ENCODE data around the gene GPR135. TPM values are rescaled to one million over a fixed set of nuclear protein-coding genes. Genes with fewer than 3 reads are reported as not detected.

Gene GPR135
- total RNA-seq, 1 experiment from 2014 or later, result 0.71 TPM

DNA sequence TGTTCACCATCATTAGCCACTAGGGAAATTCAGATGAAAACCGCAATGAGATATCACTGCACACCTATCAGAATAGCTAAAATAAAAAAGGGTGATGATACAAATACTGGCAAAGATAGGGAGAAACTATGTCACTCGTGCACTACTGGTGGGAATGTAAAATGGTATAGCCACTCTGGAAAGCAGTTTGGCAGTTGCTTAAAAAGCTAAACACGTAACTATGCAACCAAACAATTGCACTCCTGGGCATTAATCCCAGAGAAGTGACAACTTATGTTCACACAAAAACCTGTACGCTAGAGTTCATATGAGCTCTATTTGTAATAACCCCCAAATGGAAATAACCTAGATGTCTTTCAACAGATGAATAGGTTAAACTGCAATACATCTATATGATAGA is 35.4 kb downstream of the GPR135 start:
- no peak for DNase-seq (ENCODE audit: low read depth)
- in situ Hi-C loops (cut with HindIII; ENCODE audit: low pct_unique_long_range_greater_than_20kb, low sequenced_read_pairs), result no loop called here

GRCh38 chr14:59428581-59429012 is 36.6 kb downstream of the GPR135 start:
- DNase-seq (ENCODE audit: low read depth), result no peak
- in situ Hi-C loops (cut with HindIII; ENCODE audit: low pct_unique_long_range_greater_than_20kb, low sequenced_read_pairs), result no loop called here

GRCh38 chr14:59427653-59428580 is 37.3 kb downstream of the GPR135 start:
- no peak for DNase-seq (ENCODE audit: low read depth)

GRCh38 chr14:59425322-59425935 is 39.8 kb downstream of the GPR135 start:
- no peak for DNase-seq (ENCODE audit: low read depth)
- in situ Hi-C loops (cut with HindIII; ENCODE audit: low pct_unique_long_range_greater_than_20kb, low sequenced_read_pairs), result no loop called here

More at GRCh38 chr14:59427653-59428580, 37.3 kb downstream of the GPR135 start:
- in situ Hi-C loops (cut with HindIII; ENCODE audit: low pct_unique_long_range_greater_than_20kb, low sequenced_read_pairs), result no loop called here

GRCh38 chr14:59424341-59425071 is 40.7 kb downstream of the GPR135 start:
- in situ Hi-C loops (cut with HindIII; ENCODE audit: low pct_unique_long_range_greater_than_20kb, low sequenced_read_pairs), result no loop called here
- DNase-seq (ENCODE audit: low read depth), result no peak

DNA sequence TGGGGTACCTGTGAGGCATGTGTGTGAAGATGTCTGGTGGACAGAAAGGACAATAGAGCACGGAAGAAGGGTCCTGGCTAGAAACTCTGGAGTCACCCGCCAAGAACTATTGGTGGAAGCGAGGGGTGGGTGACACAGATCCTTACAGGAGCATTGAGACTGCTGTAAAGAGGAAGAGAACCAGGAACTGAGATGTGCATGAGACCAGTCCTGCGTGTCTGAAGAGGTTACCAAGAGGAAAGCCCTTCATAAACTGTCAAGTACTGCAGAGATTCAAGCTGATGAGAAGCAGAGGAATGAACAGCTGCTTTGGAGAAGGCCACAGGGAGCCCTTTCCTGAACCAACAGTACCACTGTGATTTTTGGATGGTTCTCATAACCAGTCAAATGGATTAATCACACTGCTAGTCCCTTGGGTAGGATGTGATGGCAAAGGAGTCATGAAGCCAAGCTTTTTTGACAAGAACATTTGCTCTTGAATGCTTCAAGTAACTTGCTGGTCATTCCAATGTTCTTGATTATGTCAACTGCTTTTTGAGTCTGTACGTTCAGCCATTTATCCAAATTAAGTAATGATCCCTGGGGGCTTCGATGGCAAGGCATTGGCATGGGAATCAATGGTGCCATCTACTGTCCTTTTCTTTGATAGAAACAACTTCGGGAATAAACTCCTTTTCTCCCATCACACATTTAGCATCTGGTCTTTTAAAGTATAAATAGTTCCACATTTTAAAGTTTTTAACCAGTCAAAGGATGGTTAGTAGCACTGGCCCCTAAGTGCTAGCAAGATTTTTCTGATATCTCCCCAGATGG is 42.9 kb downstream of the GPR135 start:
- in situ Hi-C loops (cut with HindIII; ENCODE audit: low pct_unique_long_range_greater_than_20kb, low sequenced_read_pairs), result no loop called here
- no peak for DNase-seq (ENCODE audit: low read depth)

DNA sequence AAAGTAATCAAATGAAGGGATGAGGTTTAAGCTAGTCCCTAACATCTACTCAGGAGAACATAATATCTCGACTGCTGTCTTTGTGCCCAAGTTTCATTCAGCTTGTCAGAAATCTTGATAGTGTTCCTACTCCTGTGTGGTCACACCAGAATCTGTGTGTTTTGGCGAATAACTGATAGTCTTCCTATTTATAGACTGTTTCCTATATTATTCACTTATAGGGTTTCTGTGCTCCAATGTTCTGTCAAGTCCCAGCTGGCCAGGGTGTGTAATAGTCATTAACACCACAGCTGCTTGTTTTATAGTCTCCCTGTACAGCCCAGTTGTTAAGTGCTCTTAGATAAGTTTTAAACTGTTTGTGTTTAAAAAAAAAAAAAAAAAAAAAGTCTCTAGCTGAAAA is 45.9 kb downstream of the GPR135 start:
- in situ Hi-C loops (cut with HindIII; ENCODE audit: low pct_unique_long_range_greater_than_20kb, low sequenced_read_pairs), result no loop called here
- no peak for DNase-seq (ENCODE audit: low read depth)

GRCh38 chr14:59417311-59417710 is 47.9 kb downstream of the GPR135 start:
- in situ Hi-C loops (cut with HindIII; ENCODE audit: low pct_unique_long_range_greater_than_20kb, low sequenced_read_pairs), result no loop called here
- no peak for DNase-seq (ENCODE audit: low read depth)

GRCh38 chr14:59415836-59416602 is 49.2 kb downstream of the GPR135 start:
- in situ Hi-C loops (cut with HindIII; ENCODE audit: low pct_unique_long_range_greater_than_20kb, low sequenced_read_pairs), result no loop called here
- DNase-seq (ENCODE audit: low read depth), result no peak

Other genes starting within 250 kb of the GPR135 start
- 42.2 and 60.6 TPM in 2 replicates for gene L3HYPDH, start 19.0 kb upstream of the GPR135 start, total RNA-seq (2014; rRNA removed; shearing (Covaris generic); ENCODE audit: low replicate concordance)
- gene JKAMP, start 19.1 kb upstream of the GPR135 start, total RNA-seq (2014; rRNA removed; shearing (Covaris generic); ENCODE audit: low replicate concordance), result 64.1 and 119 TPM in 2 replicates
- not detected in 2 replicates for gene CCDC175, start 111.4 kb upstream of the GPR135 start, total RNA-seq (2014; rRNA removed; shearing (Covaris generic); ENCODE audit: low replicate concordance)

Data from Caki2 (cell line).